Measurements from ENCODE around the gene NPRL2. TPM values are rescaled to one million over a fixed set of nuclear protein-coding genes. Genes with fewer than 3 reads are reported as not detected.
A peak's percentile ranks its signal among the peaks of the same experiment; 100 is the strongest.

NPRL2 gene
- total and polyA plus RNA-seq, 2 of the 13 experiments (the other 11 are each of a cell fraction or from before 2014, with no cell fraction given): 30.6 to 51.4 TPM

GRCh38 chr3:50321336-50322114, 29.1 kb downstream of the NPRL2 start (continued):
- TF ChIP-seq, protein P1, sequence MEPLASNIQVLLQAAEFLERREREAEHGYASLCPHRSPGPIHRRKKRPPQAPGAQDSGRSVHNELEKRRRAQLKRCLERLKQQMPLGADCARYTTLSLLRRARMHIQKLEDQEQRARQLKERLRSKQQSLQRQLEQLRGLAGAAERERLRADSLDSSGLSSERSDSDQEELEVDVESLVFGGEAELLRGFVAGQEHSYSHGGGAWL (CRISPR knock-in tag; IDR thresholded peaks at IDR 0.05): no peak
- no peak for TF ChIP-seq ZNF33B (CRISPR knock-in tag; IDR thresholded peaks at IDR 0.05)
- TF ChIP-seq SP2 (CRISPR knock-in tag; IDR thresholded peaks at IDR 0.05): no peak
- peak; percentile 58; the same call in 1 of the 2 replicates for TF ChIP-seq SAP130 (CRISPR knock-in tag; IDR thresholded peaks at IDR 0.05; ENCODE audit: low read depth)
- peak; percentile 38; the same call in 1 of the 2 replicates for TF ChIP-seq TOE1 (CRISPR knock-in tag; IDR thresholded peaks at IDR 0.05)
- TF ChIP-seq RXRA (CRISPR knock-in tag; IDR thresholded peaks at IDR 0.05): peak; percentile 84
- TF ChIP-seq ZNF343 (CRISPR knock-in tag; IDR thresholded peaks at IDR 0.05): 0 out of 2 replicates have a peak, but pooled peaks have one; percentile 60
- TF ChIP-seq ARID5B (CRISPR knock-in tag; IDR thresholded peaks at IDR 0.05): 0 out of 2 replicates have a peak, but pooled peaks have one; percentile 13
- TF ChIP-seq JDP2 (CRISPR knock-in tag; IDR thresholded peaks at IDR 0.05; ENCODE audit: borderline replicate concordance): no peak
- TF ChIP-seq LCORL (IDR thresholded peaks at IDR 0.05): no peak
- peak; percentile 80; the same call in 1 of the 2 replicates for TF ChIP-seq LCORL (CRISPR knock-in tag; IDR thresholded peaks at IDR 0.05)
- TF ChIP-seq HHEX (CRISPR knock-in tag; IDR thresholded peaks at IDR 0.05): no peak
- TF ChIP-seq FOXA3 (CRISPR knock-in tag; IDR thresholded peaks at IDR 0.05): no peak
- TF ChIP-seq ZNF570 (CRISPR knock-in tag; IDR thresholded peaks at IDR 0.05; ENCODE audit: borderline replicate concordance): no peak
- TF ChIP-seq ZBTB3 (CRISPR knock-in tag; IDR thresholded peaks at IDR 0.05; ENCODE audit: borderline replicate concordance, low read depth): no peak
- peak; percentile 96 for TF ChIP-seq ZBTB10 (CRISPR knock-in tag; IDR thresholded peaks at IDR 0.05; ENCODE audit: borderline replicate concordance)
- TF ChIP-seq MTA1 (CRISPR knock-in tag; IDR thresholded peaks at IDR 0.05; ENCODE audit: borderline replicate concordance): no peak

Data from HepG2 (cell line).